HepG2 (cell line): ENCODE results near the gene TBC1D10A. TPM values are rescaled to one million over a fixed set of nuclear protein-coding genes. Genes with fewer than 3 reads are reported as not detected.
A peak's percentile ranks its signal among the peaks of the same experiment; 100 is the strongest.

Experiments
- ATAC-seq: fragments of 200-7000 bp; cut with Tn5 transposase; 3 replicates; pipeline ENCODE4 v1.9.1; 2020; ENCODE audit warnings: mild to moderate bottlenecking, moderate library complexity
- BruUV-seq: library from RNA; stranded (reverse); fragments of 400-500 nt; replicated peaks from 2 replicates; lab custom pipeline; 2021; lab: Mats Ljungman, UMichigan
- CTCF ChIA-PET: fragments of 300-600 bp; formaldehyde crosslinking; extraction: SDS; loops from one replicate; lab custom pipeline; 2021; ENCODE audit warnings: low total read pairs, inconsistent platforms, low intra/inter-chr PET ratio; lab: Yijun Ruan, JAX
- POLR2A ChIA-PET: fragments of 350-600 bp; sonication (Branson Sonifier 250); formaldehyde crosslinking; loops from one replicate; lab custom pipeline; 2020; ENCODE audit warnings: antibody characterized with exemption, inconsistent platforms; lab: Yijun Ruan, JAX
- DNase-seq: peaks from one replicate; pipeline ENCODE4 v3.0.0-alpha.2; 2015; ENCODE audit warnings: low spot score
- FAIRE-seq: peaks from 3 replicates; lab custom pipeline; 2011; peaks lifted over from hg19 to GRCh38; lab: Jason Lieb, UNC
- H2AFZ ChIP-seq: one replicate; pipeline ENCODE4 v1.6.1; 2011; ENCODE audit warnings: low read length, inconsistent platforms
- H3K27ac ChIP-seq: fragments of 300-600 bp; 3 replicates; pipeline ENCODE4 v1.8.0; 2011; ENCODE audit warnings: mixed run types, mild to moderate bottlenecking, mixed read lengths, low read length, inconsistent platforms; ENCODE audit not compliant: insufficient read depth; ENCODE audit errors: extremely low read length
- H3K27me3 ChIP-seq, 2 experiments: fragments of 200-600 bp in 1 of 2; 2 replicates in 1 of 2; 3 replicates in 1 of 2; pipeline versions ENCODE4 v1.6.0 to v1.8.0; 2011; ENCODE audit warnings: low read length in 2 of 2, mild to moderate bottlenecking in 2 of 2, moderate library complexity in 2 of 2, inconsistent platforms in 1 of 2; ENCODE audit not compliant: insufficient read depth in 2 of 2, control insufficient read depth in 1 of 2
- H3K36me3 ChIP-seq, 2 experiments: fragments of 200-600 bp in 1 of 2; replicated peaks in 1 of 2; 2 replicates in 1 of 2; 3 replicates in 1 of 2; pipeline versions ENCODE4 v1.5.1 to v1.8.0; 2011; ENCODE audit warnings: low read length in 2 of 2, inconsistent platforms in 1 of 2; ENCODE audit not compliant: insufficient read depth in 2 of 2, control insufficient read depth in 1 of 2
- H3K4me1 ChIP-seq: 2 replicates; pipeline ENCODE4 v1.5.1; 2012; ENCODE audit warnings: low read length, inconsistent platforms; ENCODE audit not compliant: insufficient read depth
- H3K4me2 ChIP-seq: 2 replicates; pipeline ENCODE4 v1.6.0; 2011; ENCODE audit warnings: low read depth, low read length, inconsistent platforms
- H3K4me3 ChIP-seq, 3 experiments: fragments of 200-600 bp in 1 of 3; sonication (generic), shearing (Covaris generic) in 1 of 3; replicated peaks in 1 of 3; 2 replicates each; pipeline ENCODE4 v1.5.1; 2011 to 2016; ENCODE audit warnings: low read length in 3 of 3, inconsistent platforms in 2 of 3, low read depth in 2 of 3, mild to moderate bottlenecking in 2 of 3, control low read depth in 1 of 3, mixed read lengths in 1 of 3; ENCODE audit not compliant: insufficient read depth in 1 of 3
- H3K79me2 ChIP-seq: one replicate; pipeline ENCODE4 v1.6.1; 2011; ENCODE audit warnings: low read length, inconsistent platforms; ENCODE audit not compliant: insufficient read depth
- H3K9ac ChIP-seq: 2 replicates; pipeline ENCODE4 v1.6.0; 2011; ENCODE audit warnings: mild to moderate bottlenecking, low read depth, low read length, inconsistent platforms; ENCODE audit not compliant: insufficient read depth
- H3K9me3 ChIP-seq: 2 replicates; pipeline ENCODE4 v1.5.1; 2012; ENCODE audit warnings: mild to moderate bottlenecking, low read length
- H4K20me1 ChIP-seq: 2 replicates; pipeline ENCODE4 v1.6.0; 2011; ENCODE audit warnings: inconsistent platforms, mild to moderate bottlenecking, low read length, moderate library complexity; ENCODE audit not compliant: insufficient read depth
- HNRNPL ChIP-seq: fragments of 200-400 bp; formaldehyde crosslinking; IDR thresholded peaks from 2 replicates; pipeline ENCODE4 v1.6.1; 2017; ENCODE audit warnings: mild to moderate bottlenecking, low read depth, low read length
- KDM5A ChIP-seq: fragments of 200-600 bp; sonication (generic); IDR thresholded peaks from 2 replicates; pipeline ENCODE4 v1.7.0; 2018; ENCODE audit warnings: antibody characterized with exemption, mild to moderate bottlenecking, low read length, borderline replicate concordance
- MEIS2 ChIP-seq: sonication (generic); formaldehyde crosslinking; IDR thresholded peaks from 2 replicates; pipeline ENCODE4 v1.9.0; 2021; ENCODE audit warnings: mild to moderate bottlenecking, missing genetic modification reagents
- NCOA1 ChIP-seq: sonication (generic); formaldehyde crosslinking; IDR thresholded peaks from 2 replicates; pipeline ENCODE4 v1.9.0; 2021; ENCODE audit warnings: missing genetic modification reagents
- ZFP36 ChIP-seq: fragments of 150-350 bp; IDR thresholded peaks from 2 replicates; pipeline ENCODE4 v1.6.1; 2018; ENCODE audit warnings: borderline replicate concordance, low read length, low read depth; ENCODE audit not compliant: partially characterized antibody
- ZFP41 ChIP-seq: sonication (generic); formaldehyde crosslinking; IDR thresholded peaks from 2 replicates; pipeline ENCODE4 v1.4.0; 2020; ENCODE audit warnings: mild to moderate bottlenecking, missing genetic modification reagents, borderline replicate concordance
- WGBS: methylation state at CpG from one replicate; pipeline ENCODE4 v1.1.6; 2017; ENCODE audit warnings: low lambda C conversion rate; 5-methylcytosine and 5-hydroxymethylcytosine counted together
- in situ Hi-C: cut with HindIII; loops from 2 replicates; pipeline ENCODE4 v1.10.0; 2017; ENCODE audit warnings: low pct_unique_long_range_greater_than_20kb; ENCODE audit not compliant: extremely low pct_ligation_motif_present
- intact Hi-C: fragments of 100-400 bp; cut with micrococcal nuclease; formaldehyde crosslinking; loops from one replicate; pipeline ENCODE4 v1.10.0; 2022; ENCODE audit not compliant: unreplicated experiment
- polyA plus RNA-seq, 8 experiments: library from polyadenylated mRNA; depleted of rRNA in 3 of 8; stranded (reverse) in 7 of 8; unstranded in 1 of 8; fragments of >200 nt; fragmentation: Illumina TruSeq in 4 of 8; extraction: Trizol in 4 of 8; gene quantifications; 2 replicates each; pipeline versions ENCODE4 v1.2.1 to v1.2.3, GENCODE V29; 2011 to 2016; ENCODE audit warnings: low read depth in 4 of 8, missing spikeins in 1 of 8, mixed read lengths in 1 of 8; ENCODE audit not compliant: insufficient read depth in 1 of 8
- total RNA-seq, 5 experiments: library from RNA; depleted of rRNA; stranded (reverse); fragments of >200 nt; fragmentation: Illumina TruSeq; extraction: Trizol; gene quantifications; 2 replicates each; pipeline ENCODE4 v1.2.3, GENCODE V29; 2016; ENCODE audit warnings: low read depth in 1 of 5
- TF ChIP-seq, protein P1 (sequence below): sonication (generic); formaldehyde crosslinking; IDR thresholded peaks from 2 replicates; pipeline ENCODE4 v1.8.1; 2023; ENCODE audit warnings: mild to moderate bottlenecking, inconsistent platforms, moderate library complexity, missing genetic modification reagents, borderline replicate concordance
- TF ChIP-seq, protein P2 (sequence below): sonication (generic); formaldehyde crosslinking; IDR thresholded peaks from 2 replicates; pipeline ENCODE4 v1.4.0; 2020; ENCODE audit warnings: missing genetic modification reagents

Gene TBC1D10A
- total and polyA plus RNA-seq, 2 of the 13 experiments (the other 11 are each of a cell fraction or from before 2014, with no cell fraction given), result 4.2 to 4.9 TPM

DNA sequence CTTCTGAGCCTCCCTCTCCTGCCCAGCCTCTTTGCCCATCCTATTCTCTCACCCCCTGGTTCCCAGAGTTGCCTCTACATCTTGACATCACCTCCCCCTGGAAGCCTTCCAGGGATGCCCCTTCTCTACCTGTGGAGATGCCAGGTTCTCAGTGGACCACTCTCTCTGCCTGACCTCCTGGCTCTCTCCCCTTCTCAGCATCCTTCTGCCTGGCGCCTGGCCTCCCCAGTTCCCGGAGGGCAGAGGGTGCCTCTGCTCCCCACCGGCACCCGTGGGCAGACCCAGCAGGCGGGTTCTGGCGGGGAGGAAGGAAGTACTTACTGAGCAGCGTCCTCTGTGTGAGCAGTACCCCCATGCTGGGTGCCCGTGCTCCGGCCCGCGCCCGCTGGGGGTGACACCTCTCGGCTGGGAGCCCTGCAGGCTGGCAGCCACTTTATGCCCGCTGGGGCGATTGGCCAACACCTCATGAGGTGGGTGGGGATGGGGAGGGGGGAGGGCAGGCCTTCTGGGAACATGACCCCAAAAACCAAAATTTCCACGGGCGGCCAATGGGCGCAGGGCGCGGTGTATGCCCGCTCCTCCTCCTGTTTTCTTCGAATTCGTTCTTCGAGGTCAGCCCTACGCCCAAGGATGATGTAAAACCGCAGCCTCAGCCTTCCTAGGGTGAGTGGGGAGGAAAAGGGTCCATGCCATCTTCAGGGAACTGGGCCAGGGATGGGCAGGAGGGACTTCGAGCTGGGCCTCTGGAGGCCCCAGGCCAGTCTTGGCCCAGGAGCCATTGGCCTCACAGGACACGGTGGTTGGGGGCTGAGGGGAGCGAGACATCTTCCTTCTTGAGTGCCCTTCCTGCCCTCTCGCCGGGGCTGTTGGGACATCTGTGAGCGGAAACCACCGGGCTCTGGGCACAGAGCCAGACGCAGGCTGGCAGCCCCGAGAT, 60.0 kb downstream of the TBC1D10A start, which contains the start of gene OSM:
TSS of gene OSM (minus strand) at position 407 of the 937 bp plus-strand sequence. CDS start at position 355, 52 bp downstream.
- Histone ChIP-seq H3K4me3 (no peak within 1 kb of the TSS), H3K9ac (no peak within 1 kb of the TSS), H4K20me1 (no peaks in the 10 kb centered on the region), H3K36me3 (no peaks in the 10 kb centered on the region), H3K27me3 (peaks cover 10 to 37% of the 10 kb centered on the region in 2 experiments), H3K27ac (no peak within 1 kb of the TSS), H3K4me2 (no peak within 1 kb of the TSS; the same call in 1 of the 2 replicates), H3K9me3 (no peaks in the 10 kb centered on the region), H3K4me1 (peaks cover 15% of the 10 kb centered on the region), H3K79me2 (no peaks in the 10 kb centered on the region), H2AFZ (no peak within 1 kb of the TSS)
- DNase-seq, result no peak
- ATAC-seq, result no peak
- CTCF ChIA-PET, result no interaction called here
- 64% methylated on average over 21 of the region's 35 CpGs for WGBS
- POLR2A ChIA-PET, result no interaction called here
- no TSS peak for BruUV-seq
- intact Hi-C loops (no loop called here), in situ Hi-C loops (loop anchor here (10.0 kb wide), 1 partner anchor 218 kb away; no protein-coding TSS in a partner anchor)
- no peak for FAIRE-seq
- TF ChIP-seq NCOA1 (CRISPR knock-in tag) (no peak), KDM5A (no peak), HNRNPL (0 out of 2 replicates have a peak, but pooled peaks have one; percentile 44), ZFP41 (no peak), ZFP36 (peak; percentile 59), MEIS2 (CRISPR knock-in tag) (no peak)
- TF ChIP-seq, protein P1, sequence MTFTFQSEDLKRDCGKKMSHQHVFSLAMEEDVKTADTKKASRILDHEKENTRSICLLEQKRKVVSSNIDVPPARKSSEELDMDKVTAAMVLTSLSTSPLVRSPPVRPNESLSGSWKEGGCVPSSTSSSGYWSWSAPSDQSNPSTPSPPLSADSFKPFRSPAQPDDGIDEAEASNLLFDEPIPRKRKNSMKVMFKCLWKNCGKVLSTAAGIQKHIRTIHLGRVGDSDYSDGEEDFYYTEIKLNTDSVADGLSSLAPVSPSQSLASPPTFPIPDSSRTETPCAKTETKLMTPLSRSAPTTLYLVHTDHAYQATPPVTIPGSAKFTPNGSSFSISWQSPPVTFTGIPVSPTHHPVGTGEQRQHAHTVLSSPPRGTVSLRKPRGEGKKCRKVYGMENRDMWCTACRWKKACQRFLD (CRISPR knock-in tag), result no peak
- TF ChIP-seq, protein P2, sequence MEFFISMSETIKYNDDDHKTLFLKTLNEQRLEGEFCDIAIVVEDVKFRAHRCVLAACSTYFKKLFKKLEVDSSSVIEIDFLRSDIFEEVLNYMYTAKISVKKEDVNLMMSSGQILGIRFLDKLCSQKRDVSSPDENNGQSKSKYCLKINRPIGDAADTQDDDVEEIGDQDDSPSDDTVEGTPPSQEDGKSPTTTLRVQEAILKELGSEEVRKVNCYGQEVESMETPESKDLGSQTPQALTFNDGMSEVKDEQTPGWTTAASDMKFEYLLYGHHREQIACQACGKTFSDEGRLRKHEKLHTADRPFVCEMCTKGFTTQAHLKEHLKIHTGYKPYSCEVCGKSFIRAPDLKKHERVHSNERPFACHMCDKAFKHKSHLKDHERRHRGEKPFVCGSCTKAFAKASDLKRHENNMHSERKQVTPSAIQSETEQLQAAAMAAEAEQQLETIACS, result no peak
